GM12892 (cell line): ENCODE results near the gene HDAC10.

Source experiments
- POLR2A ChIP-seq: IDR thresholded peaks from 2 replicates; pipeline ENCODE4 v1.6.1; 2011; ENCODE audit warnings: low read depth, low read length, control low read depth
- POLR2AphosphoS5 ChIP-seq: IDR thresholded peaks from 2 replicates; pipeline ENCODE4 v1.6.1; 2011; ENCODE audit warnings: low read depth, low read length, control low read depth
- TAF1 ChIP-seq: IDR thresholded peaks from 2 replicates; pipeline ENCODE4 v1.6.1; 2011; ENCODE audit warnings: low read depth, mild to moderate bottlenecking, control low read depth, low read length, borderline replicate concordance

DNA sequence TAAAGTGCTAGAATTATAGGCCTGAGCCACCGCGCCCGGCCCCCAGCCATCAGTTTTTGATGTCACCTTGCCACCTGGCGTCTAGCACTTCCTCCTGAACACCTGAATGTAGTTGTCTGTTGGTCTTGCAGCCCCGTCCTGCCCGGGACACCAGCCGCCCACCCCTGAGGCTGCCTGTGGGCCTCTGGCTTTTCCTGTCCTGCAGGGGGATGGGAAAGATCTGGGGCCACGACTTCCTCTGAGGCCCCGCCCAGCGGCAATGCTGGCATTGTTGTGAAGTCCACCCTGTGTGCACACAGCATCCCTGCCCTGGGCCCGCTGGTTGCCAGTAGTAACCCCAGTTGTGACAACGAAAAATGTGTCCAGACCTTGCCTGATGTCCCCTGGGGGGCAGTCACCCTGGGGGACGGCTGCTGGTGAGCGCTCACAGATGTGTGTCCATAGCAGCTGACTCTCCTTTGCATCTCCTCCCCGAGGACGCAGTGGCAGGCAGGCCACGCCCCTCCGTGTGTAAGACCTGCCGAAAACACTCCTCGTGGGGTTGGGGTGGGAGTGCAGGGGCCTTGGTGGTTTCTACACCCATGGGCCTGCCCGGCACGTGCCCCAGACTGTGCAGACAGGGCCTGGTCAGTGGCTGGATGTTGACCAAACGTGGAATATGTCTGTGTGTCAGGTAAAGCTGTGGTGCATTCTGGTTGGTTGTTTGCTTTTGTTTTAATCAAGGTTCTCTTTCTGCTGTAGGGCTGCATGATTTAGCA lies 43.5 kb downstream of the HDAC10 start:
- no peak for TF ChIP-seq POLR2A
- no peak for TF ChIP-seq POLR2AphosphoS5
- no peak for TF ChIP-seq TAF1
